ENCODE results near the gene C3orf22. TPM values are rescaled to one million over a fixed set of nuclear protein-coding genes. Genes with fewer than 3 reads are reported as not detected.

The C3orf22 gene
- total RNA-seq, 1 donor from 2014 or later: not detected

GRCh38 chr3:126525853-126526667 is 32.7 kb downstream of the C3orf22 start:
- Mint-ChIP-seq H3K27ac (no peak overlapping the region), H3K36me3 (ENCODE audit: low read depth) (no peaks in the 10 kb centered on the region), H3K4me3 (ENCODE audit: low read depth) (no peak overlapping the region), H3K9me3 (no peaks in the 10 kb centered on the region), H3K27me3 (ENCODE audit: low read depth) (peaks cover 13% of the 10 kb centered on the region), H3K4me1 (ENCODE audit: low read depth) (no peaks in the 10 kb centered on the region)
- DNase-seq (ENCODE audit: low spot score): no peak
- intact Hi-C loops (cut with micrococcal nuclease): no loop called here

- H3K9me3 Mint-ChIP-seq: no peaks in the 10 kb centered on the region
- intact Hi-C loops (cut with micrococcal nuclease): no loop called here
- no peak for DNase-seq (ENCODE audit: low spot score)
- H3K27me3 Mint-ChIP-seq (ENCODE audit: low read depth): peaks cover 13% of the 10 kb centered on the region
- no peaks in the 10 kb centered on the region for H3K4me1 Mint-ChIP-seq (ENCODE audit: low read depth)
- H3K4me3 Mint-ChIP-seq (ENCODE audit: low read depth): no peak overlapping the region
- H3K36me3 Mint-ChIP-seq (ENCODE audit: low read depth): no peaks in the 10 kb centered on the region
- H3K27ac Mint-ChIP-seq: no peak overlapping the region
Measured at GRCh38 chr3:126525091-126525852, 33.5 kb downstream of the C3orf22 start.

- Mint-ChIP-seq H3K4me3 (ENCODE audit: low read depth) (no peak overlapping the region), H3K4me1 (ENCODE audit: low read depth) (no peaks in the 10 kb centered on the region), H3K9me3 (no peaks in the 10 kb centered on the region), H3K27ac (no peak overlapping the region), H3K27me3 (ENCODE audit: low read depth) (peaks cover 13% of the 10 kb centered on the region), H3K36me3 (ENCODE audit: low read depth) (no peaks in the 10 kb centered on the region)
- no peak for DNase-seq (ENCODE audit: low spot score)
- intact Hi-C loops (cut with micrococcal nuclease): no loop called here
Measured at GRCh38 chr3:126524429-126524988, 34.2 kb downstream of the C3orf22 start.

GRCh38 chr3:126523745-126524428 is 34.8 kb downstream of the C3orf22 start, which contains the start of gene CHST13:
TSS of gene CHST13 (plus strand) at chr3:126524155. CDS start at chr3:126524333, 178 bp downstream.
- H3K27me3 Mint-ChIP-seq (ENCODE audit: low read depth): peaks cover 13% of the 10 kb centered on the region
- no peaks in the 10 kb centered on the region for H3K36me3 Mint-ChIP-seq (ENCODE audit: low read depth)
- no peak within 1 kb of the TSS for H3K4me3 Mint-ChIP-seq (ENCODE audit: low read depth)
- no peak for DNase-seq (ENCODE audit: low spot score)
- H3K27ac Mint-ChIP-seq: no peak within 1 kb of the TSS
- H3K4me1 Mint-ChIP-seq (ENCODE audit: low read depth): no peaks in the 10 kb centered on the region
- H3K9me3 Mint-ChIP-seq: no peaks in the 10 kb centered on the region
- intact Hi-C loops (cut with micrococcal nuclease): no loop called here

GRCh38 chr3:126522363-126522788 is 36.4 kb downstream of the C3orf22 start:
- Mint-ChIP-seq H3K4me3 (ENCODE audit: low read depth) (no peak overlapping the region), H3K4me1 (ENCODE audit: low read depth) (no peaks in the 10 kb centered on the region)
- intact Hi-C loops (cut with micrococcal nuclease): no loop called here

GRCh38 chr3:126521122-126521891 is 37.4 kb downstream of the C3orf22 start:
- Mint-ChIP-seq H3K4me1 (ENCODE audit: low read depth) (no peaks in the 10 kb centered on the region), H3K27ac (no peak overlapping the region), H3K27me3 (ENCODE audit: low read depth) (peaks cover 13% of the 10 kb centered on the region), H3K4me3 (ENCODE audit: low read depth) (no peak overlapping the region), H3K9me3 (no peaks in the 10 kb centered on the region), H3K36me3 (ENCODE audit: low read depth) (no peaks in the 10 kb centered on the region)
- intact Hi-C loops (cut with micrococcal nuclease): no loop called here
- no peak for DNase-seq (ENCODE audit: low spot score)

More at GRCh38 chr3:126522363-126522788, 36.4 kb downstream of the C3orf22 start:
- Mint-ChIP-seq H3K36me3 (ENCODE audit: low read depth) (no peaks in the 10 kb centered on the region), H3K27me3 (ENCODE audit: low read depth) (peaks cover 13% of the 10 kb centered on the region), H3K27ac (no peak overlapping the region), H3K9me3 (no peaks in the 10 kb centered on the region)
- peak; percentile 14 for DNase-seq (ENCODE audit: low spot score)

GRCh38 chr3:126519506-126520455 is 39.0 kb downstream of the C3orf22 start:
- Mint-ChIP-seq H3K27me3 (ENCODE audit: low read depth) (peaks cover 13% of the 10 kb centered on the region), H3K36me3 (ENCODE audit: low read depth) (no peaks in the 10 kb centered on the region), H3K27ac (no peak overlapping the region), H3K9me3 (no peaks in the 10 kb centered on the region), H3K4me1 (ENCODE audit: low read depth) (no peaks in the 10 kb centered on the region), H3K4me3 (ENCODE audit: low read depth) (no peak overlapping the region)
- intact Hi-C loops (cut with micrococcal nuclease): no loop called here
- no peak for DNase-seq (ENCODE audit: low spot score)

DNA sequence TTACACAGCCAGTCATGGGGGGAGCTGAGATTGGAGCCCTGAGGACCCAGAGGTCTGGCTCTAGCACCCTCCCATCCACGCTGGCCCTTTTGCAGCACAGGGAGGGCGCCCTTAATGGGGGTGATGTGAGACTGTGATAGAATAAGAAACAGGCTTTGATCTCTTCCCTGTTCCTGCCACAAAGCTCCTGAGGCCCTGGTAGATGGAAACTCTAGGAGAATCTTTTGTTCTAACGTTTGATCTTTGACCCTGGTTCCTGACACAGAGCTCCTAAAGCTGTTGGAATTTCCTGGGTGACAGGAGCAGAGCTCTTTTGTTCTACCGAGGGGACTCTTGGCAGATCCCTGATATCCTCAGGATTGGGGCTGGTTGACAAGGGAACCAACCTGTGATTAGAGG is 40.0 kb downstream of the C3orf22 start:
- H3K27ac Mint-ChIP-seq: no peak overlapping the region
- H3K4me1 Mint-ChIP-seq (ENCODE audit: low read depth): no peaks in the 10 kb centered on the region
- DNase-seq (ENCODE audit: low spot score): no peak
- H3K4me3 Mint-ChIP-seq (ENCODE audit: low read depth): no peak overlapping the region
- intact Hi-C loops (cut with micrococcal nuclease): no loop called here
- H3K27me3 Mint-ChIP-seq (ENCODE audit: low read depth): peaks cover 13% of the 10 kb centered on the region
- H3K36me3 Mint-ChIP-seq (ENCODE audit: low read depth): no peaks in the 10 kb centered on the region
- H3K9me3 Mint-ChIP-seq: no peaks in the 10 kb centered on the region

DNA sequence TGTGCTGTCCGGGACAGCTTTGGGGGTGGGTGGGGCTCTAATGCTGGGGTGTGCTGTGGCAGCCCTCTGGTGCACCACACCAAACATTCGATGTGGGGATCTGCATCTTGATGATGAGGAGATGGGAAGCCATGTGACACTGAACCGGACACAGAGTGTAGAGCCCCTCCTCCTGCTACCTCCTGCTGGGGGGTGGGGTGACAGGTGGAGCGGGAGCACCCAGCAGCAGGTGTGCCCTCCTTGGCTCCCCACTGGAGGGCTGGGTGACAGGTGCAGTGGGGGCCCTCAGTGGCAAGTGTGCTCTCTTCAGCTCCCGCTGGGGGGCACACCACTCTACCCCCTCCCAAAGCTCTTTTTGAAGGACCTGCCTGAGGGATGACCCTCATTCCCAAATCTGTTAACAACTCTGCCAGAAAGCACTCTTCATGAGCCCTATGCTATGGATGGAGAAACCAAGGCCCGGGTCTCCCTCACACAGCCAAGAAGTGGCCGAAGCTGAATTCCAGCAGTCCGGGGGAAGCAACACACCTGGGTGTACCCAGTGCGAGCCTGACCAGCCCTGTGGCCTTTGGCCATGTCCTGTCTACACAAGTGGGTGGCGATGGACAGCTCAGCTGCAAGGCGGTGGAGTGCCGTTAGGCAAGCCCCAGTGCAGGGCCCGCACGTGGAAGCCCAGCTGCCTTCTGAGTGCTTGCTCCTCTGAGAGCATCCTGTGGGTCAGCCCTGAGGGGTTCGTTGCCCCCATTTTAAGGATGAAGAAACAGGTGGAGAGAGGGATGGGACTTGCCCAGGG is 40.5 kb downstream of the C3orf22 start:
- no peaks in the 10 kb centered on the region for H3K9me3 Mint-ChIP-seq
- DNase-seq (ENCODE audit: low spot score): no peak
- H3K4me3 Mint-ChIP-seq (ENCODE audit: low read depth): no peak overlapping the region
- no peaks in the 10 kb centered on the region for H3K36me3 Mint-ChIP-seq (ENCODE audit: low read depth)
- intact Hi-C loops (cut with micrococcal nuclease): no loop called here
- peaks cover 7% of the 10 kb centered on the region for H3K27me3 Mint-ChIP-seq (ENCODE audit: low read depth)
- no peak overlapping the region for H3K27ac Mint-ChIP-seq
- H3K4me1 Mint-ChIP-seq (ENCODE audit: low read depth): no peaks in the 10 kb centered on the region

GRCh38 chr3:126517291-126517951 is 41.3 kb downstream of the C3orf22 start, which contains the start of gene UROC1:
TSS of gene UROC1 (minus strand) at chr3:126517773. CDS start at chr3:126517719, 54 bp downstream.
- DNase-seq (ENCODE audit: low spot score): no peak
- H3K27ac Mint-ChIP-seq: no peak within 1 kb of the TSS
- no peak within 1 kb of the TSS for H3K4me3 Mint-ChIP-seq (ENCODE audit: low read depth)

More at GRCh38 chr3:126517291-126517951, 41.3 kb downstream of the C3orf22 start, which contains the start of gene UROC1:
- H3K27me3 Mint-ChIP-seq (ENCODE audit: low read depth): peaks cover under 1% of the 10 kb centered on the region
- no peaks in the 10 kb centered on the region for H3K4me1 Mint-ChIP-seq (ENCODE audit: low read depth)
- intact Hi-C loops (cut with micrococcal nuclease): no loop called here
- H3K36me3 Mint-ChIP-seq (ENCODE audit: low read depth): no peaks in the 10 kb centered on the region
- no peaks in the 10 kb centered on the region for H3K9me3 Mint-ChIP-seq

Data from activated T-helper 2 cell treated with anti-CD3 and anti-CD28 coated beads, Interferon-gamma antibody, Interleukin-2, Interleukin-4, amounts not matched to agents 10 μg/mL and 5 μg/mL and 100 μg/mL, durations not matched to agents 14 hours and 24 hours and 36 hours (primary cell).